Cortex of kidney (tissue), 1 donor: ENCODE results near the gene PTK6.
"Not testable (repeated sequence)": the region's sequence is repeated elsewhere in the genome, so short reads cannot be mapped to it uniquely, and the experiment has no call there.

Source experiments
- DNase-seq: peaks from one replicate; lab custom pipeline; 2025; lab: John Stamatoyannopoulos, UW

PTK6 gene

GRCh38 chr20:63568986-63569949 lies 32.1 kb upstream of the PTK6 start:
- no peak for DNase-seq

- no peak for DNase-seq
Measured at GRCh38 chr20:63568170-63568981, 31.2 kb upstream of the PTK6 start.

GRCh38 chr20:63567386-63568169 lies 30.4 kb upstream of the PTK6 start:
- DNase-seq = no peak

- DNase-seq = no peak
Measured at GRCh38 chr20:63567136-63567385, 29.9 kb upstream of the PTK6 start.

GRCh38 chr20:63566395-63567135 lies 29.4 kb upstream of the PTK6 start:
- DNase-seq = no peak

- no peak for DNase-seq
Measured at GRCh38 chr20:63565699-63566335, 28.6 kb upstream of the PTK6 start.

- DNase-seq = no peak
Measured at GRCh38 chr20:63565021-63565698, 28.0 kb upstream of the PTK6 start.

GRCh38 chr20:63564036-63564810 lies 27.0 kb upstream of the PTK6 start:
- no peak for DNase-seq

GRCh38 chr20:63563225-63563935 lies 26.2 kb upstream of the PTK6 start:
- no peak for DNase-seq

- no peak for DNase-seq
Measured at GRCh38 chr20:63562461-63563224, 25.5 kb upstream of the PTK6 start.

GRCh38 chr20:63561624-63562396 lies 24.6 kb upstream of the PTK6 start:
- DNase-seq = no peak

GRCh38 chr20:63560856-63561609 lies 23.9 kb upstream of the PTK6 start:
- no peak for DNase-seq

- no peak for DNase-seq
Measured at GRCh38 chr20:63560333-63560805, 23.2 kb upstream of the PTK6 start.

- DNase-seq = not testable (repeated sequence)
Measured at GRCh38 chr20:63559485-63560332, 22.5 kb upstream of the PTK6 start.

- DNase-seq = no peak
Measured at GRCh38 chr20:63558804-63559484, 21.8 kb upstream of the PTK6 start.
